Cerebellar nuclear complex (tissue), 1 donor: Measurements from ENCODE around the gene IQGAP3.

Experiments
- DNase-seq, 2 experiments: peaks; one replicate each; lab custom pipeline; 2025; lab: John Stamatoyannopoulos, UW

Gene IQGAP3

DNA sequence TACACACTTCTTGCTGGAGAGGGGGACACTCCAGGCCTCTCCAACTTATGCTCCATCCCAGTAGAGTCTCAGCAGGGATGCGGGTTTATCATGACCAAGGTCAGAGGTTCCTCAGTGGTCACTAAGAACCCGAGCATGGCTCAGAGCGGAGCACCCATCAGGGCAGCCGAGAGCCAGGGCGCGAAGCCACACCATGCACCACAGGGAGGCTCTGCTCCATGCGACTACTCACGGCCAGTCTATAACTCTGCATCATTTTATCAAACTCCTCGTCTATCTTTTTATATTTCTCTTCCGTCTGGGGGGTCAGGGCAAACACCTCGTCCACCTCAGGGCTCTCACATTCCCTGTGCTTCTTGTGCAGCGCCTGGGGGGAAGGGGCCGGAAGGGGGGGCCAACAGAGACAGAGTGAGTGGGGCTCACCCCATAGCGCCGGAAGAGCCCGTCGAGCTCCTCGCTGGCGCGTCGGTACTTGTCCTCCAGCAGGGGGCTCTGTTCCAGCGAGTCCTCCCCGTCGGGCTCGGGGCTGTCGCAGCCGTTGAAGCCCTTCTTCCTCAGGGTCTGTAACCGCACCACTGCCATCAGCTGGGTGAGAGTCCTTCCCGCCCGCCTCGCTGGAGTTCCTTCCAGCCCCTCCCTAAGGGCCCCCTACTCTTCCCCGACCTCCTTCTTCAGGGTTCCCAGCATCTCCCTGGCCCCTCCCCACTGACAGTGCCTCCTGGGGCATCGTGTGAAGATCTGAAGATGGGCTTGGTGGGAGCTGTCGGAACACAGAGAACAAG lies 91.8 kb downstream of the IQGAP3 start:
- DNase-seq: no peak

DNA sequence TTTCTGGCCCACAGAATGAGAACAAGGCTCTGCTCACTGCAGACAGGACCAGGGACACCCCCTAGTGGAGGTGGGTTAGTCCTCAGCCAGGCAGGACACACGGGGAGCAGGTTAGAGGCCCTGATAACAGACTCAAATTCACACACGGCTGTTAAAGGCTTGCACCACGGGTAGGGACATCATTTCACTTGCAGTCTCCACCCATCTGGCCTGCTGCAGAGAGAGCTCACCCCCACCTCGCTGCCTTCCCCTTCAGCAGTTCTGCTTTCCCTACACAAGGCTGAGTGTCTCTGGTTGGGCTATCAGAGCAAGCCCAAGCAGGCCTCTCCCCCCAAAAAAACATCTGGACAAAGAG lies 92.4 kb downstream of the IQGAP3 start:
- no peak for DNase-seq

DNA sequence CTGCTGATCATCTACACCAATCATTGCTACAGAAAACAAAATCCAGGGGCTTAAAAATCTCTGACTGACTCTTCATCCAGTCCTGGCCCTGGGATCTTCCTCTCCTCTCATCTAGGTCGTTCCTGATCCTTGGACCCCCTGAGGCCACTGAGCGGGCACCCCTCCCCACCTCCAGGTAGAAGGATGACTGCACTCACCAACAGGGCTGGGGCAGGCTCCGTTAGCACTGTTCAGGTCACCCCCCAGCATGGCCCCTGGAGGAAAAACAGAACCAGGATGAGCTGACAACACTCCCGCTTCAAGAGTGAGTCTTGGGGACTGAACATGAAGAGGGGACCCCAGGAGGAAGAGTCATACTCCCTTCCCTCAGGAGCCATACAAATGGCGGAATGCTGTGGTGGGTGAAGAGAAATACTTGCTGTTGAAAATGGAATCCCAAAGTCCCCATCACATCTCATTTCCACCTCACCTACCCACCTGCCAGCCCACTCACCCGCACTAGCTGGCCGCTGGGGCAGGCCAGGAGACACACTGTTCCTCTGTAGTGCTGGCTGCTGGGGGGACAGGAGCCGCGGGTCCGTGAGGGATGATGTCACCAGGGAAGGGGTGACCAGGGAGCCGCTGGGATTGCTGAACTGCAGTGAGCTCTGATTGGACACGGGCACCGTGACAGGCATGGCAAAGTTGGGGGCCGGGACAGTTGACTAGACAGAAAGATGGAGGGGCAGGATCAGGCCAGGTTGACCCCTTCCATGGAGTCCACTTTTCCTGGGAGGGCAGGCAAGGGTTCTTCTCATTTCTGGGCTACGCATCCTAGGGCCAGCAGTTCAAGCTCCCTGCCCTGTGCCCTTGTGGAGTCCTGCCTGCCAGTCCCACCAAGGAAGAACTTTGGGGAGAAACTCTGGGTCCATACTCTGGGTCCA lies 93.0 kb downstream of the IQGAP3 start:
- DNase-seq: no peak

DNA sequence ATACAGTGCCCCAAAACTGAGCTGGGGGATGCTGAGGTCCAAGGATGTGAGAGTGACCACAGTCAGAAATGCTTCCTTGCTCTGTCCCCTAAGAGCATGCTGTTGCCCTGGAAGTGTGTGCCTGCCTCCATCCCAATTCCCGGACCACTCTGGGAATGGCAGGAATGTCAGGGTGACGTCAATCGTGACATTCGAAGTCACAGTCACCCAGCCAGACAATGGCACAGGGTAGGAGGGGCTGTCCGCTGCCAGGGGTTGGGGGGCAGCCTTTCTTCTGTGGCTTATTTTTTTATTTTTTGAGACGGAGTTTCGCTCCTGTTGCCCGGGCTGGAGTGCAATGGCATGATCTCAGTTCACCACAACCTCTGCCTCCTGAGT lies 94.1 kb downstream of the IQGAP3 start:
- no peak for DNase-seq

DNA sequence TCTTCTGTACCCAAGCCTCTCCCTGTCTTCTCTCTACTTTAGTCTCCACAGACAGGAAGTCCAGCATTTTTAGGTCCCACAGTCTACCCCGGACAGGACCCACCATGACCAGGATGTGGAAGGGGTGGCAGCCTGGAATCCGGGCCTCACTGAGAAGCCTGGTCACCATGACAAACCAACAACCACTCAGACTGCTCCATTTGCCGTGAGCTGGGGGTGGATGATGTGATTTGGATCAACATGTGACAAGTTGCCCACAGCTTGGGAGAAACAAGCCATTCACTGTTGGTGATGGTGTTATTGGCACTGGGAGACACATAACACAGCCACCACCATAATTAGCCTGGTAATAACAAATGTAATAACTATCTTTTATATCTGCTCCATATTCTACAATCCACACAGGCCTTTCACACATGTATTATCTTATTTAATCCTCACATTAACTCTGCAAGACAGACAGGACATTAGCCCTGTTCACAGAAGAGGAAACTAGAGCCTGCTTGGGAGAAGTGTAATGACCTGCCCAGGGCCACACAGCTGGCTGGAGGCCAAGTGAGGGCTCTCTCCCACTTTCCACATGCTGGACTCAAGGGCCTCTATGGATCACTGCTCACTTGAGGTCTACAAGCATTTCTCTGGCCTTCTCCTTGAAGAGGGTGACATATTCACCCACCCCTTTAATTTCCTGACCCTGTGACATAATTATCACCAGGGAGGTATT lies 94.7 kb downstream of the IQGAP3 start:
- no peak for DNase-seq

DNA sequence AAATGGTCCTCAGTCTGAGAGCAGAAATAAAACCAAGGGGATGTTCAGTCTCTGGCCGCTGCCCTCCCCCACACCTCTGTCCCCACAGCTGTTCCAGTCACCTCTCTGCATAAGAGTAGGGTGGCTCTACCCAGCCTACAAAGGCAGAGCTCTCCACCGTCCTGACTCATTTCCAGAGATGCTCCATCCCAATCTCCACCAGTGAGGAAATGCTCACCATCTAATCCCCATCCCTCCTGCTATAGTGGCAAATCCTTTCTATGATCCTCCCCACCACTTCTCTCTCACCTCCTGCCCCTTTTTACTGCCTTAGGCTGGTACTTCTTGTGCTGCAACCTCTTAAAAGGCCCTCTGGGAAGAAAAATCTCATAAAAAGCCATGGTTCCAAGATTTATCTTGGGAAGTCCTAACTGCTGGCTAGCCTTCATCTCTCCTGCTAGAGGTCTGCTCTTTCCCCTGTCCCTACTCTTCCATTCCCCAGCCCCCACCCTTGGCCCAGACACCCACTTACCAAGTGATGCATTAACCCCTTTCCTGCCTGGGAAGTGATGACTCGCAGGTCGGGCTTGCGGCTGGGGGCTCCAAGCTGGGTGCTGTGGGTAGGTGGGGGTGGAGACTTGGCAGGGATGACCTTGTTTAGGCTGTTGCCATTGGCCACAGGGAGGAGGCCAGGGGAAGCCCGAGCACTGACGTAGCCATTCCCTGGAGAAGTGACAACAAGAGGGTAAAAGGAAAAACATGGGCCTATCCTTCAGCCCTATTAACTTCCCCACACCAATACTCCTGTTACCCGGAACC lies 95.7 kb downstream of the IQGAP3 start:
- no peak for DNase-seq

DNA sequence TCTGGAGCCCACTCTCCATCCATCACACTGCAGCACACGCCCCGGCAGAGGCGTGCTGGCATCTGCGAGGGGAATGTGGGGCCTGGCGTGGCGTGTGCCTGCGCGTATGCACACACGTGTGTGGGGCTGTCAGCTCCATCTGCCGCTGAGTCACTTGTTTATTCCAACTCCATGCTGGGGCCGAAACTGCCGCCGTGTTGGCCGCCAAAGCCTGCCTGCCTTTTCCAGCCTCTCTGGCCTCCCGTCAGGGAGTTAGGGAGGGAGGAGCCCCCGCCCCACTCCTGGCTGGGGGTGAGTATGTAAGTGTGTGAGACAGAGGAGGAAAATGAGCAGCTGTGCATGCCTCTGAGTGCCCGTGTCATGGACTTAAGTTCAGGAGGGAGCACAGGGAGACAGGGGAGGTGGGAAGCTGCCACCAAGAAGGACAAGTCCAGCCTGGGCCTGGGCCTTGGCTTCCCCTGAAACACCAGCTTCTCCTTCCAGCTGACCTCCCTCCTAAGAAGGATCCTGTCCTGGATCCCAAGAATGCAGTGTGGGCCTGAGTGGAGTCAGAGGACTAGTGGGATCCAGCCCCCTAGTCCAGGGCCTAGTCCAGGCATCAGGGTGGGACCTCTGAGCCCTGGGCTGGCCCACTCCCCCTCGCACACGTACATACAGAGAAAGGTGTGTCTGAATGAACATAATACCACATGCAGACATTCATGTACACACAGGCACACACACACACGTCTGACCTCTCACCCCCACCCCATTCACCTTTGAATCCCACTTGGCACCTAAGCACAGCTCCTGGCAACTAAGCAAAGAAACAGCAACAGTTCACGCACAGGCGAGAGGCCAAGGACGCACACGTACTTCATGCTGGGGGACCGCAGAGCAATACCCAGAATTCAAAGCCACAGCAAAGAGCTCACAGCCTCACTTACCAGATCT lies 96.5 kb downstream of the IQGAP3 start:
- peak in 1 of 2 experiments; percentile 72 for DNase-seq
